ENCODE data around the gene SLC4A7. TPM values are rescaled to one million over a fixed set of nuclear protein-coding genes. Genes with fewer than 3 reads are reported as not detected.
"Not testable (repeated sequence)": the region's sequence is repeated elsewhere in the genome, so short reads cannot be mapped to it uniquely, and the experiment has no call there.

The SLC4A7 gene
- polyA plus RNA-seq, 1 of the 3 experiments (the other 2 are of a cell fraction): 3.9 TPM

GRCh38 chr3:27532426-27533260, 48.5 kb upstream of the SLC4A7 start:
- peak overlapping the region; percentile 52; the same call in 1 of the 2 replicates for H3K9ac ChIP-seq
- WGBS (ENCODE audit: low lambda C conversion rate): 95% methylated on average over 8 of the region's 8 CpGs
- H3K79me2 ChIP-seq (ENCODE audit: insufficient read depth): no peaks in the 10 kb centered on the region
- H2AFZ ChIP-seq (ENCODE audit: low read depth): peak overlapping the region; percentile 42
- H3K27ac ChIP-seq (ENCODE audit: low read depth in 2 of 2, low read length in 1 of 2): peak overlapping the region in 1 of 2 experiments; percentile 92; a peak in 2 of 4 replicates
- no peaks in the 10 kb centered on the region for H3K9me3 ChIP-seq
- no peak for TF ChIP-seq TEAD4 (IDR thresholded peaks at IDR 0.05; ENCODE audit: borderline replicate concordance, insufficient read depth)
- no peaks in the 10 kb centered on the region for H3K9me2 ChIP-seq
- H3K36me3 ChIP-seq (replicated peaks in 1 of 2; ENCODE audit: control insufficient read depth in 1 of 2, insufficient read depth in 2 of 2, low read length in 1 of 2): no peaks in the 10 kb centered on the region
- H3K4me3 ChIP-seq (ENCODE audit: low read depth in 2 of 2, low read length in 1 of 2): no peak overlapping the region
- H4K20me1 ChIP-seq (ENCODE audit: insufficient read depth): no peaks in the 10 kb centered on the region
- peaks cover 0 to 29% of the 10 kb centered on the region in 2 experiments; a peak in 2 of 4 replicates for H3K4me1 ChIP-seq (ENCODE audit: control insufficient read depth in 1 of 2, insufficient read depth in 2 of 2, low read depth in 1 of 2, low read length in 1 of 2)
- H3K27me3 ChIP-seq (ENCODE audit: insufficient read depth): no peaks in the 10 kb centered on the region
- H3F3A ChIP-seq (replicated peaks; ENCODE audit: insufficient read depth): peaks cover 35% of the 10 kb centered on the region
- ChIA-PET CTCF (no interaction called here), POLR2A (no interaction called here)
- DNase-seq: no peak
- peak overlapping the region; percentile 64; the same call in 1 of the 2 replicates for H3K4me2 ChIP-seq

- H3K4me3 ChIP-seq (ENCODE audit: low read depth in 2 of 2, low read length in 1 of 2); H3K36me3 ChIP-seq (replicated peaks in 1 of 2; ENCODE audit: control insufficient read depth in 1 of 2, insufficient read depth in 2 of 2, low read length in 1 of 2); H3K27ac ChIP-seq (ENCODE audit: low read depth in 2 of 2, low read length in 1 of 2); H3K9ac ChIP-seq; H3K79me2 ChIP-seq (ENCODE audit: insufficient read depth); H2AFZ ChIP-seq (ENCODE audit: low read depth); H3K9me2 ChIP-seq; POLR2A ChIA-PET; H3K27me3 ChIP-seq (ENCODE audit: insufficient read depth); H3K9me3 ChIP-seq; H3K4me2 ChIP-seq; DNase-seq; H4K20me1 ChIP-seq (ENCODE audit: insufficient read depth); CTCF ChIA-PET: not testable (repeated sequence)
- Histone ChIP-seq H3K4me1 (ENCODE audit: control insufficient read depth in 1 of 2, insufficient read depth in 2 of 2, low read depth in 1 of 2, low read length in 1 of 2) (peaks cover 0 to 27% of the 10 kb centered on the region in 2 experiments; a peak in 2 of 4 replicates), H3F3A (replicated peaks; ENCODE audit: insufficient read depth) (peaks cover 35% of the 10 kb centered on the region)
- 97% methylated on average over 8 of the region's 8 CpGs for WGBS (ENCODE audit: low lambda C conversion rate)
These were observed 47.1 kb upstream of the SLC4A7 start for GRCh38 chr3:27531193-27531751.

DNA sequence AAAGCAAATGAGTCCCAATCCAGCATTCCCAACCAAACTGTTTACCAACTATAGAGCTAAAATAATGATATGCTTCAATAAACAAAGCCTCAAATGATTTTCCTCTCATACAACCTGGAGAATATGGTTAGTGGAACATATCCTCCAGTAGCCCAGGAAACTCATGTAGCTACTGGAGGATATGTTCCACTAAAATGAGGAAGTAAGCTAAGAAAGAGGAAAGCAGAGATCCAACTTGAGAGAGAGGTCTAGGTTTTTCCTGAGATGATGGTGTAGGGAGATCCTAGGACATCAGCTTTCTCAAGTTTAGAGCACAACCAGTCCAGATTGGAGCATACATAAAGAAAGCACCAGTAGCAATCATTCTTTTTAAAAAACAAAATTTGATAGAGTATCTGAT, 44.6 kb upstream of the SLC4A7 start:
- Histone ChIP-seq H3K36me3 (replicated peaks in 1 of 2; ENCODE audit: control insufficient read depth in 1 of 2, insufficient read depth in 2 of 2, low read length in 1 of 2) (no peaks in the 10 kb centered on the region), H3K4me2 (no peak overlapping the region), H2AFZ (ENCODE audit: low read depth) (no peak overlapping the region), H4K20me1 (ENCODE audit: insufficient read depth) (no peaks in the 10 kb centered on the region), H3K9me2 (no peaks in the 10 kb centered on the region), H3K27me3 (ENCODE audit: insufficient read depth) (no peaks in the 10 kb centered on the region), H3K9me3 (no peaks in the 10 kb centered on the region), H3F3A (replicated peaks; ENCODE audit: insufficient read depth) (peaks cover 30% of the 10 kb centered on the region), H3K79me2 (ENCODE audit: insufficient read depth) (no peaks in the 10 kb centered on the region), H3K4me1 (ENCODE audit: control insufficient read depth in 1 of 2, insufficient read depth in 2 of 2, low read depth in 1 of 2, low read length in 1 of 2) (peaks cover 0 to 21% of the 10 kb centered on the region in 2 experiments; a peak in 2 of 4 replicates), H3K9ac (no peak overlapping the region), H3K4me3 (ENCODE audit: low read depth in 2 of 2, low read length in 1 of 2) (no peak overlapping the region), H3K27ac (ENCODE audit: low read depth in 2 of 2, low read length in 1 of 2) (no peak overlapping the region)
- DNase-seq: no peak
- ChIA-PET POLR2A (no interaction called here), CTCF (no interaction called here)
- TF ChIP-seq, protein P1, sequence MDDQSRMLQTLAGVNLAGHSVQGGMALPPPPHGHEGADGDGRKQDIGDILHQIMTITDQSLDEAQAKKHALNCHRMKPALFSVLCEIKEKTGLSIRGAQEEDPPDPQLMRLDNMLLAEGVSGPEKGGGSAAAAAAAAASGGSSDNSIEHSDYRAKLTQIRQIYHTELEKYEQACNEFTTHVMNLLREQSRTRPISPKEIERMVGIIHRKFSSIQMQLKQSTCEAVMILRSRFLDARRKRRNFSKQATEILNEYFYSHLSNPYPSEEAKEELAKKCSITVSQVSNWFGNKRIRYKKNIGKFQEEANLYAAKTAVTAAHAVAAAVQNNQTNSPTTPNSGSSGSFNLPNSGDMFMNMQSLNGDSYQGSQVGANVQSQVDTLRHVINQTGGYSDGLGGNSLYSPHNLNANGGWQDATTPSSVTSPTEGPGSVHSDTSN (IDR thresholded peaks at IDR 0.05): no peak
- TF ChIP-seq TAF1 (IDR thresholded peaks at IDR 0.05; ENCODE audit: borderline replicate concordance, low read depth, low read length): no peak
- no peak for TF ChIP-seq TCF12 (IDR thresholded peaks at IDR 0.05)
- no peak for TF ChIP-seq RXRA (IDR thresholded peaks at IDR 0.05; ENCODE audit: borderline replicate concordance, low read depth)
- TF ChIP-seq RCOR1 (IDR thresholded peaks at IDR 0.05; ENCODE audit: low read length): no peak

All from SK-N-SH (cell line).